LNCAP (cell line): ENCODE results near the gene CWC25.
A peak's percentile ranks its signal among the peaks of the same experiment; 100 is the strongest.

Source experiments
- CTCF ChIP-seq: fragments of 450-650 bp; IDR thresholded peaks from 2 replicates; pipeline ENCODE4 v1.5.1; 2017; ENCODE audit warnings: mild to moderate bottlenecking

The CWC25 gene

GRCh38 chr17:38824899-38825761 is at the start of gene CWC25:
Gene CWC25, minus strand, starts transcription at chr17:38825321. Its CDS starts 138 bp downstream, at chr17:38825183.
- no peak for TF ChIP-seq CTCF

- TF ChIP-seq CTCF: no peak
These were observed 48.7 kb upstream of the CWC25 start for GRCh38 chr17:38873640-38874380.

GRCh38 chr17:38872671-38873385 is 47.7 kb upstream of the CWC25 start:
- TF ChIP-seq CTCF: no peak

GRCh38 chr17:38872027-38872511 is 46.9 kb upstream of the CWC25 start:
- no peak for TF ChIP-seq CTCF

GRCh38 chr17:38871247-38872015 is 46.3 kb upstream of the CWC25 start:
- peak; percentile 14; the same call in 1 of the 2 replicates for TF ChIP-seq CTCF

GRCh38 chr17:38870259-38871165 is 45.4 kb upstream of the CWC25 start:
- no peak for TF ChIP-seq CTCF
